Left lobe of liver (tissue), 2 donors: Measurements from ENCODE around the gene PAPOLB. TPM values are rescaled to one million over a fixed set of nuclear protein-coding genes. Genes with fewer than 3 reads are reported as not detected.

Experiments used
- ATAC-seq: fragments of 200-7000 bp; cut with Tn5 transposase; one replicate; pipeline ENCODE4 v1.9.1; 2020; ENCODE audit warnings: mild to moderate bottlenecking, moderate library complexity
- DNase-seq: peaks from one replicate; pipeline ENCODE4 v3.0.0-alpha.2; 2020; ENCODE audit warnings: low spot score
- total RNA-seq: library from RNA; stranded (reverse); gene quantifications from one replicate; pipeline ENCODE4 v1.2.1, GENCODE V29; 2021
- donor health status: DM: no; HTN: no; CAD: no; lungs with moderate emphysema.
- donor health status: DM: no; HTN: yes; CAD: no.

PAPOLB gene
- total RNA-seq, 1 donor from 2014 or later: not detected

GRCh38 chr7:4842319-4843064 is 19.3 kb downstream of the PAPOLB start:
- DNase-seq (peak; percentile 4), ATAC-seq (peak; percentile 30)

- no peak for DNase-seq
Observed at GRCh38 chr7:4841836-4842235, 20.0 kb downstream of the PAPOLB start.

GRCh38 chr7:4841007-4841784 is 20.6 kb downstream of the PAPOLB start:
- no peak for ATAC-seq

More at GRCh38 chr7:4841836-4842235, 20.0 kb downstream of the PAPOLB start:
- ATAC-seq: no peak

GRCh38 chr7:4840079-4840501 is 21.7 kb downstream of the PAPOLB start:
- ATAC-seq (no peak), DNase-seq (no peak)

More at GRCh38 chr7:4841007-4841784, 20.6 kb downstream of the PAPOLB start:
- peak; percentile 29 for DNase-seq

- ATAC-seq (no peak), DNase-seq (no peak)
Observed at GRCh38 chr7:4838626-4839334, 23.1 kb downstream of the PAPOLB start.

GRCh38 chr7:4837803-4838625 is 23.8 kb downstream of the PAPOLB start:
- DNase-seq: no peak
- no peak for ATAC-seq

- no peak for DNase-seq
Observed at GRCh38 chr7:4837041-4837802, 24.6 kb downstream of the PAPOLB start.

GRCh38 chr7:4836206-4836661 is 25.6 kb downstream of the PAPOLB start:
- DNase-seq (no peak), ATAC-seq (no peak)

More at GRCh38 chr7:4837041-4837802, 24.6 kb downstream of the PAPOLB start:
- no peak for ATAC-seq

- DNase-seq: no peak
- no peak for ATAC-seq
Observed at GRCh38 chr7:4835398-4836205, 26.2 kb downstream of the PAPOLB start.

GRCh38 chr7:4834601-4835397 is 27.0 kb downstream of the PAPOLB start:
- DNase-seq (no peak), ATAC-seq (no peak)

- ATAC-seq (no peak), DNase-seq (no peak)
Observed at GRCh38 chr7:4833691-4834600, 27.9 kb downstream of the PAPOLB start.

GRCh38 chr7:4833176-4833575 is 28.7 kb downstream of the PAPOLB start:
- no peak for ATAC-seq
- DNase-seq: no peak

GRCh38 chr7:4832711-4833110 is 29.1 kb downstream of the PAPOLB start:
- ATAC-seq: no peak
- no peak for DNase-seq

- no peak for ATAC-seq
- DNase-seq: no peak
Observed at GRCh38 chr7:4831723-4832495, 29.9 kb downstream of the PAPOLB start.

- peak; percentile 94 for ATAC-seq
- no peak for DNase-seq
Observed at GRCh38 chr7:4830176-4830575, 31.7 kb downstream of the PAPOLB start.

GRCh38 chr7:4828720-4829383 is 33.0 kb downstream of the PAPOLB start:
- no peak for ATAC-seq
- no peak for DNase-seq
